HG03039 (cell line): Measurements from ENCODE around the gene ROGDI.
"Not testable (repeated sequence)": the region's sequence is repeated elsewhere in the genome, so short reads cannot be mapped to it uniquely, and the experiment has no call there.

Experiments
- ATAC-seq: cut with Tn5 transposase; IDR thresholded peaks from one replicate; pipeline ENCODE4 v1.9.1; 2021; ENCODE audit warnings: mild to moderate bottlenecking, moderate library complexity; ENCODE audit not compliant: unreplicated experiment

Gene ROGDI

GRCh38 chr16:4795181-4795827 is 7.1 kb downstream of the ROGDI start, which contains the start of gene SMIM22:
Gene SMIM22, plus strand, starts transcription at chr16:4795369. Its CDS starts 366 bp downstream, at chr16:4795735.
- ATAC-seq: no peak

- ATAC-seq: no peak
Observed at GRCh38 chr16:4792951-4793513, 9.4 kb downstream of the ROGDI start.

- ATAC-seq: no peak
Observed at GRCh38 chr16:4790871-4791270, 11.6 kb downstream of the ROGDI start.

GRCh38 chr16:4790261-4790660 is 12.2 kb downstream of the ROGDI start:
- ATAC-seq: no peak

- no peak for ATAC-seq
Observed at GRCh38 chr16:4788910-4789309, 13.5 kb downstream of the ROGDI start.

GRCh38 chr16:4788489-4788889 is 13.9 kb downstream of the ROGDI start:
- no peak for ATAC-seq

GRCh38 chr16:4787627-4788482 is 14.6 kb downstream of the ROGDI start, which contains the start of gene SEPTIN12:
Gene SEPTIN12, minus strand, starts transcription at chr16:4788345. Its CDS starts 700 bp downstream, at chr16:4787645.
- ATAC-seq: no peak

GRCh38 chr16:4787068-4787467 is 15.4 kb downstream of the ROGDI start:
- no peak for ATAC-seq

- ATAC-seq: no peak
Observed at GRCh38 chr16:4785758-4786433, 16.5 kb downstream of the ROGDI start.

- ATAC-seq: not testable (repeated sequence)
Observed at GRCh38 chr16:4784444-4784987, 17.9 kb downstream of the ROGDI start.

- ATAC-seq: no peak
Observed at GRCh38 chr16:4783951-4784336, 18.5 kb downstream of the ROGDI start.

- no peak for ATAC-seq
Observed at GRCh38 chr16:4783251-4783950, 19.0 kb downstream of the ROGDI start.

- ATAC-seq: no peak
Observed at GRCh38 chr16:4780235-4780634, 22.2 kb downstream of the ROGDI start.

- no peak for ATAC-seq
Observed at GRCh38 chr16:4778050-4778392, 24.4 kb downstream of the ROGDI start.

GRCh38 chr16:4777339-4778049 is 24.9 kb downstream of the ROGDI start:
- ATAC-seq: no peak

- ATAC-seq: no peak
Observed at GRCh38 chr16:4776141-4776705, 26.2 kb downstream of the ROGDI start.

GRCh38 chr16:4775005-4775404 is 27.4 kb downstream of the ROGDI start:
- no peak for ATAC-seq

- ATAC-seq: no peak
Observed at GRCh38 chr16:4772351-4772750, 30.1 kb downstream of the ROGDI start.

GRCh38 chr16:4771646-4772045 is 30.8 kb downstream of the ROGDI start:
- ATAC-seq: no peak

GRCh38 chr16:4769306-4769638 is 33.2 kb downstream of the ROGDI start:
- ATAC-seq: no peak
